Stimulated activated CD4-positive, alpha-beta T cell treated with anti-CD3 and anti-CD28 coated beads, Interleukin-2, amount 100 ng/mL, for 24 hours (primary cell): ENCODE measurements around the gene RSPO1.

Experiments
- DNase-seq, 2 donors: peaks; one replicate each; pipeline ENCODE4 v3.0.0-alpha.2; 2020

RSPO1 gene

DNA sequence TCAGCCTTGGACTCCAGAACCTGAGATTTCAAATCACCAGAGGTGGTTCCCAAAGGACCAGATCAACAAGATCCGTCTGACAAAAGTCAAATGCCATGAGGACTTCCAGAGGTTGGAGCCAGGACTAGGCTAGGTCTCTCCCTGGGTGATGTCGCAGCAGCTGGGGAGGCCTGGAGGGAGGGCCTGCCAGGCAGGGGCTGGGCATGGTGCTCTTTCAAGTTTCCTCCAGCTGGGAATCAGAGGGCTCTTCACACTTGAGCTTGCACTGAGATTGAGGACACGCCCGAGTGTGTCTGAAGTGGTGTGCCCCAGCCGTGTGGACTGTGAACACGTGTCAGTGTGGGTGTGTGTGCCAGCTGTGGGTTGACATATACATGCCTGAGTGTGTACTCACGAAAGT lies 21.3 kb upstream of the RSPO1 start:
- no peak for DNase-seq

DNA sequence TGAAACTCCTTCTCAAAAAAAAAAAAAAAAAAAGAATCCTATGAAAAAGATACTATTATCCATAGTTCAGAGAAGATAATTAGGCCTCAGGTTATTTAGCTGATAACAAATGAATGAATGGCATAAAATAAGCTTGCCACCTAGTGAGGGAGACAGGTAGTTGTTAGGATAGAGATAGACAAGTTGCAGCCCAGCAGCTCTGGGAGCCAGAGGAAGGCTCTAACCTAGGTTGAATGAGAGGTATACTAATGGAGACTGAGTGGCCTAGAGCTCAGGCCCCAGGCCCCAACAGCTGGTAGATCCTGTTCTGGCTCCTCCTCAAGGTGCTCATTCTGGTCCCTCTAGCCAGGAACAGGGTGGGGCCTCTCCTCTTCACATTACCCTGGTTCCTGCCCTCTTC lies 20.6 kb upstream of the RSPO1 start:
- DNase-seq, result no peak

DNA sequence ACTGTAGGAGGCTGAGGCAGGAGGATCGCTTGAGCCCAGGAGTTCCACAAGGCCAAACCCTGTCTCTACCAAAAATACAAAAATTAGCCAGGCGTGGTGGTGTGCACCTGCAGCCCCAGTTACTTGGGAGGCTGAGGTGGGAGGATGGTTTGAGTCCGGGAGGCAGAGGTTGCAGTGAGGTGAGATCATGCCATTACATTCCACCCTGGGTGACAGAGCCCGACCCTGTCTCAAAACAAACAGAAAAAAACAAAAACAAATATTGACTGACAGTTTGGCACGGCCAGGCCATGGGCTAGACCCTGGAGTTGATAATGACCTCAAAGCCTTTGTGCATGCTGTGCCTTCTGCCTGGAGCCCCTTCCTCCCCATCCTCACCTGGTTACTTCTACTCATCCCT lies 19.2 kb upstream of the RSPO1 start:
- DNase-seq, result no peak

DNA sequence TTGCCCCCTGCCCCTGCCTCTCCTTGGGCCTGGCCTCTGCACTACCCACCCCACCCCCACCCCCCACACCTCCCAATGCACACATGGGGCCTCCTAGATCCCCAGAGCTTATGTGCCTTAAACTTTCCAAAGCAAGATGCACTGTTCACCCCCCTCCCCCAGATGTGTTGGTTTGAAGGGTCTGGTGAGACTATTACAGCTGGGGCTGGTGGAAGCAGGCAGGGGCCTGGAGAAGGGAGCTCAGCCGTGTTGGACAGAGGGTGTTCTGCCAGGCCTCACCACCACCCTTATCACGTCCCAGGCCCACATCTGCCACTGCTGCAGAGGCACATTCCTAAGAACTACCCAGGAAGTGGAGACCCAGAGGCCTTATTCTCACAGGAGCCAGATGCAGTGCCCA lies 18.3 kb upstream of the RSPO1 start:
- DNase-seq, result no peak

DNA sequence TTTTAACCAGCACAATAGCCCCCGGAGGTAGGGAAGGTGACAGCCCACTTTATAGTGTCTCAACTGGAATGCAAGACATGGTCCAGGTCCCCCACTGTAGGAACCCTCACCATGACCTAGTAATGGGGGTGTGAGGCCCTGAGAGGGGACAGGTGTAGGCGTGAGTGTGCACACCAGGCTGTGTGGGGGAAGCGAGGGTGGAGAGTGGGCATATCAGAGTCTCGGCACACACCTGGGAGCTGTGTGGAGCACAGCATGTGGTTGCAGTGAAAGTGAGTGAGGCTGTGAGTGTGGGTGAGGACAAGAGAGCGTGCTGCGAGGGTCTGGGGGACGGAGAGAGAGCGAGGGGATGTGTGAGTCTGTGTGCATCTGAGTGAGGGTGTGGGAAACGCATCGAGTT lies 17.1 kb upstream of the RSPO1 start:
- DNase-seq, result no peak

DNA sequence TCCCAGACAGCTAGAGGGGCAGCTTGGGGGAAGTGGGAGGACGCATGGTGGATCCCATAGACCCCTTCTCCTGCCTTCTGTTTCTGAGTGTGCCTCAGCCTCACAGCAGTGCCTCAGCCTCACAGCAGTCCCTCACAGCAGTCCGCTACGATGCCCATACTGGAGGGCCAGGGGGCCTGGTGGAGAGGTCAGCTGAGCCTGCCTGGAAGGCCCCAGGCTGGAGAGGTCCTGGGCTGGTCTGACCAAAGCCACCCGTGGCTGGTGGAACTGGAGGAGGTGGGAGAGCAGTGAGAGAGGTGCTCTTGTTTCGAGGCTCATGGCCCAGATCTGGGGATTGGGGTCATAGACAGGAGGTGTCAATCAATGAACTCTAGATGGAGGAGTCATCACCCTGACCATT lies 16.0 kb upstream of the RSPO1 start:
- DNase-seq, result no peak

DNA sequence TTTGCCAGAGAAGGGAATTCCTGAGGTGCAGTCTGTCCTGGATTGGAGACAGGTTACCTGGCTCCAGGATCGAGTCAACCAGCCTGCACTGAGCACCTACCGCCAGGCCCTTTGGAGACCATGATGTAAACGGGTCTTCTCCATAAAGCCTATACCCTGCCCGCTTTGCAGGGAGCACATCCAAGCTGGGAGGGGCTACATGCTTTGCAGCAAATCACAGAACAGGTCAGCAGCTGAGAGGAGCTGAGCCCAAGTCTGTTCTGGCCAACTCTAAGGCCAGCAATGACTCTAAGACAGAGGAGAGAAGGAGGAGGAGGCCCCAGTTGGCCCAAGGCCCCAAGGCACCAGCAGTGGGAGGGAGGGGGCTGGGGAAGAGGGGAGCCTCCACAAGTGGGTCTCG lies 15.5 kb upstream of the RSPO1 start:
- DNase-seq, result no peak

DNA sequence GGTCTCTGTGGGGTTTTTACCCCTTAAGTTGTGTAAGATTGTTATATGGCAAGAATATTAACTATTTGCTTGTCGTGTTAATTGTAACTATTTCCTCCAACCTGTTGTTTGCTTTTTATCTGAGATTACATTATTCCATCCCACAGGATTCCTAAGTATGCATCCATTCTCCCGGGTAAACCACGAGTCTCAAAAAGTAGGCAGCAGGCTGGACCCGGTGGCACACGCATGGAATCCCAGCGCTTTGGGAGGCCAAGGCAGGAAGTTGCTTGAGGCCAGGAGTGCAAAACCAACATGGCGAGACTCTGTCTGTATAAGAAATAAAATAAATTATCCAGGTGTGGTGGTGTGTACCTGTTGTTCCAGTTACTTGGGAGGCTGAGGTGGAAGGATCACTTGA lies 12.6 kb upstream of the RSPO1 start:
- no peak for DNase-seq

DNA sequence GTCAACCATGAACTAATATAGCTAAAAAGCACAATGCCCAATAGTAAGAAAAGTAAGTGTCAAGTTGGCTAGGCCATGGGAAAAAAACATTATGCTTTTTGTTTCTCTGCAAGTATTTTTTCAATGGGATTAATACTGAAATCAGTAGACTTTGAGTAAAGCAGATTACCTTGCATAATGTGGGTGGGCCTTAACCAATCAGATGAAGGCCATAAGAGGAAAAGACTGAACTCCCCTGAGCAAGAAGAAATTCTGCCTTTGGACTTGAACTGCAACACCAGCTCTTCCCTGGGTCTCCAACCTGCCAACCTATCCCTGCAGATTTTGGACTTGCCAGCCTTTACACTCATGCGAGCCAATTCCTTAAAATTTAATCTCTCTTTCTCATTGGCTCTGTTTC lies 6.4 kb upstream of the RSPO1 start:
- no peak for DNase-seq

DNA sequence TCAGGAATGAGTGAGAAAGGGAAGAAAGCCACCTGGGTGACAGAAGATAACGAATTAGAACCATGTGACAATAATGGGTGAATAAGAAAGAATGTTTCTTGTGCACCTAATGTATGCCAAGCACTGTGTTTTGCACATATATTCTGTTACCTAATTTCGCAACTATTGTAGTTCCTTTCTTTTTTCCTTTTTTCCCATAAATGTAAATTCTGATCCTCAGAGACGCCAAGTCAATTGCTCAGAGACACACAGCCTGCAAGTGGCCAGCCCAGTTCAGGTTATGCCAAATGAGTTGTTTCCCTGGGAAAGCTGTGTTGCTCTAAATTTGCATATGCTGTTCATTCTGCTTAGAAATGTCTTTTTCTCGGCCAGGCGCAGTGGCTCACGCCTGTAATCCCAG lies 1.7 kb upstream of the RSPO1 start:
- DNase-seq, result no peak

DNA sequence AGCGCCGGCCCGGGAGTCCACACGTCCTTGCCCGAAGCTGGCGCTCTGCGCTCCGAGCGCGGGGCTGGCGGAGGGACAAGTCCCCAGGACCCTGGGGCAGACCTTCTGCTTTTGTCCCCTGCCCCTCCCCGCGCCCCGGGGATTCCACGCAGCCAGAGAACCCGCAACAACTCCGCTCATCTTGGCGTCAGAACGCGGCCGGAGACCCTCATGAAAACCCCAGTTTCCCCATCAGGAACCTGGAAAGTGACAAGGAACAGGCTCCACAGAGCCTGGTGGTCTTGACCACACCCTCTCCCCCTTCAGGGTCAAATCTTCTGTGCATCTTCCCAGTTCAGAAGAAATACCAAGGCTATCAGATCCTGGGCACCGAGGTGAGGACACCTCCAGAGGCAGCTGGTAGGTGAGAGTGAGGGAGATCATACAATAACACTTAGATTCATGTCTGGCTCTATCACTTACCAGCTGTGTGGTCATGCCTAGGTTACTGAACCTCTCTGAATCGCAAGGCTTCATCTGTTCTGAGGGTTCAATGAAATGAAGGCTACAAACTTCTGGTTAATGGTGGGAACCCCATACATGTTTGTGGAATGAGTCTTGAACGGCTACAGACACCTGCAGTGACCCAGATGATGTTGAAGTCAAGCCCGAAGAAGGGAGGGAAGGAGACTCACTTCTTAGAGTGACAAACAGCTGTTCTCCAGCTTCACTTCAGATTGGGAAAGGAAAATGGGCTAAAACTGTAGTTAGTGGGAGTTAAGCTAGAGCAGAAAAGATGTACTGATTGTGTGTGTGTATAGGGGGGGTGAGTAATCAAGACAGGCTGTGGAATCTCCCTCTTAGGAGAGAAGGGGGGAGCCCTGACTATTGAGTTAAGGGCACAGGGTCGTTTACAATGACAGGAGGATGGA lies 555 bp upstream of the RSPO1 start:
- no peak for DNase-seq

DNA sequence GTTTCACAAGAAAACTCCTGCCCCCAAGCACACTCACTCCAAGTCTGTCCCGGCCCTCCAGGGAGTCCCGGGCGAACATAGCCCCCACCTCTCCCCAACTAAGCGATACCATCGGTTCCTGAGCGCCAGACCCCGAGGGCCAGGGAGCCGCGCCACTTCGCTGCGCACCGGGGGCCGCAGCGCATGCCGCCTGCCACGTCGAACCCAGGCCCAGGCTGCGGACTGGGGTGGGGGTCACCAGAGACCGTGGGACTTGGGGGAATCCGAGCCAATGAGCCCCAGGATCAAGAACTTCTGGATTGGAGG lies 801 bp downstream of the RSPO1 start:
- DNase-seq, result no peak

DNA sequence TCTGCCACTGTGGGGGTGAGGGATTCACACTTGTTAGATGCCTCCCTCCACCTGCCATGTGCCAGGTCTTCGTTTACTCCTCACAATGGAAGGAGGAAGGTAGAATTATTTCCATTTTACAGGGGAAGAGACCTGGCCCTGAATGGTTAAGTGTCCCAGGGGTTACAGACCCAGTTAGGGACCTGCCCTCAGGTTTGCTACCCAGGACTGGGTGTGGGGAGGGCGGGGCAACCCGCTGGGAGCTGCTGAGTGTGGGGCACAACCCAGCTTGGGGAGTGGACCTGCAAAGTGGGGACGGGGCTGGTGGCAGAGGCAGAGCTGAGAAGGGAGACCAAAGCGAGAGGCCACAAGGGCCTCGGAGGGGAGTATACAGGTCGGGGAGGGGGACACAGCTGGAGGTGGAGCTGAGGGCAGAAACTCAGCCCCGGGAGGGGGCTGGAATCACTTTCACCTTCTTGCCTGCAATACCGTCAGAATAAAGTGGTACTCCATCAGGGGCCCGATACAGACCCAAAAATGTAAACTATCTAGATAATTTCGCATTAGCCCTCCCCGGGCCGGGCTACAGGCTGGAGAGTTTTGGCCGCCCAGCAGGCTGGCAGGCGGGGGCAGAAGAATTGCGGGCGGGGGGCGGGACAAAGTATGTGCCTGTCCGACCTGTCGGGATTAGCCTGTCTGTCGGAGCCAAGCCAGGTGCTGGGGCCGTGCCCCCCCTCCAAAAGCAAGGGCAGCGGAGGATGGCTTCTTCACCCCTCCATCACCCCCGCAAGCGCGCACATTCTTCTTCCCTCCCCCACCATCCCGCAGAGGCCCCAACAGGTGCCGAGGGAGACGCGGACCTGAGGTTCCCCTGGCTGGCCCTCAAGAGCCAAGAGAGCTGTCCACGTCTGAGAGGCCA lies 1.4 kb downstream of the RSPO1 start:
- no peak for DNase-seq

DNA sequence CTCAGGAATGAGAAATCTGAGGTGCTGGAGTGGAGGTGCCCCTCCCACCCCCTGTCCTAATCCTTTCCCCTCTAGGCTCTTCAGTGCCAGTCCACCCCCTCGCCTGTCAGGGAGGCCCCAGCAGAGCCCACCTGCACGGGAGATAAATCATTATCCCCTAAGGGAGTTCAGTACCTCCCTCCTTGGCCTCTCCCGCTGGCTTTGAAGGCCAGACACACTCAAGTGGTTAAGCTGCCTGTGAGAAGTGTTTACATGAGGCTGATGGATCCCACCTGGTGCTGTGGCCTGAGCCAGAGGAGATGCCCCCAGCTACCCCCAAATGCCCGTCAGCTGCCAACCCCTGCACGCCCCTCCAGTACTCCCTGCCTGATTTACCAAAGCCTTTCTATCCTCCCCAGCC lies 3.7 kb downstream of the RSPO1 start:
- no peak for DNase-seq

DNA sequence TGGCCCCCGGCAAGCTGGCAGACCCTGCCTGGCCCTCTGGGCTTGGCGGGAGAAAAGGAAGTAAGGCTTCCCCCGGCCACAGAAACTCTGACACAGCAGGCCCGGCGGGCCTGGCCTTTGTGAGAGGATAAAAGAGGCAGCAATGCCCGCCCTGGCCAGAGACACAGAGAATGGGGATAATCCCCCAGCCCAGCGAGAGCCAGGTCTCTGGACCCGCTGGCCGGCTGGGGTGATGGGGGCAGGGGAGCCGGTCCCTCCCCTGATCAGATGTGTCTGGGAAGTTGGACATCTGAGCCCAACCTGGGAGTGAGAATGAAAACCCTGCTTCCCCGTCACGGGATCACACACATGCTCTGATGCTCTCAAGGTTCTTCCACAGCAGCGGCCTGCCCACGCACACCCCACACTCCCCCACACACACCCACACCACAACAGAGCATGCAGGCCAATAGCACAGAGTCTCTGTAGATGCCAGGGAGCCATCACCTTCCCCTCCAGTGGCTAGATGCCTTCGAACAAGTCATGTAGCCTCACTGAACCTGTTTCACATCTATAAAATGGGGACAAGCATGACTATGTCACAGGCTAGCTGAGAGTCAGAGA lies 4.2 kb downstream of the RSPO1 start:
- no peak for DNase-seq

DNA sequence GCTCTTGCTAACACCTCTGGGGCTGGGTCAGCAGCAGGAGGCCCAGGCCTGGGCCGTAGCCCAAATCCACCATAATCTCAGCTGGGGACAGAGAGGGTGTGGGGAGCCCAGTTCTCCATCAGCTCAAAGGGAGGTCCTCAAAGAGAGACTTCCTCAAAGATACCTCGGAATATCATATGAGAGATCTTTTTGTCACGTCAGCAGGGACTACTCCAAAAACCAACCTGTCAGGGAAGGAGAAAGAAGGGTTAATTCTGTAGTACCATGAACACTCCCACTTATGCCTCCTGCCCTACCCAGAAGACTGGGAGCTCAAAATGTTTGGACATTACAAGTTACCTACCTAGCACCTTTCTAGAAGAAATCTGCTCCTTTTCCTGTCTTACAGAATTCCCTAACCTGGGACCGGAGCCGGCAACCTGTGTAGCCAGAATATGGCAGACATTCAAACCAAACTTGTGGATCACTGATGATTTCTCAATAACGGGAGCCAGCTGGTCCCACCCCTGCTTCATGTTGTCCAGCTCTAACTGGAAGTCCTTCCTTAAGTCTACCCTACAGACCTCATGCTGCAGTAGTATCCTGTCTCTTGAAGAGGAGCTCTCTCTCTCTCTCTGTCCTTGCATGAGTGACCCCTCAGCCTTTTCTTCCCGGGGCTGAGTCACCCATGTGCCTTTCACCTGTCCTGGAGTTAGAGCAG lies 4.8 kb downstream of the RSPO1 start:
- DNase-seq, result no peak

DNA sequence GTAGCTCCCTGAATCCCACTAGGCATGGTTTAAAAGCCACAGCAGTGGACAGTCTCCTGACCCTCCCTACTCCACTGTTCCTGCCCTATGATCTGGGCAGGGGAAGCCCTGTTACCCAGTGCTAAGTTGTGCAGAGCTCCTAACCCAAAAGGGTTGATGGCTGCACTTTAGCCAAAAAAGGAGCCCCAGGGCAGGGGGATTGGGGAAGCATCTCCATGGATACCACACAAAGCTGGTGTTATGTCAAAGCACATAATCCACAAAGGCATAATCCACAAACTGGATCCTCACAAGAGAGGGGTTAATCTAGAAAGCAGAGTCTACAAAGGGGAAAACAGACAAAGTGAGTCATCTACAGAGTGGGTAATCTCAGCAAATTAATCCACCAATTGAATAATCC lies 5.7 kb downstream of the RSPO1 start:
- no peak for DNase-seq

DNA sequence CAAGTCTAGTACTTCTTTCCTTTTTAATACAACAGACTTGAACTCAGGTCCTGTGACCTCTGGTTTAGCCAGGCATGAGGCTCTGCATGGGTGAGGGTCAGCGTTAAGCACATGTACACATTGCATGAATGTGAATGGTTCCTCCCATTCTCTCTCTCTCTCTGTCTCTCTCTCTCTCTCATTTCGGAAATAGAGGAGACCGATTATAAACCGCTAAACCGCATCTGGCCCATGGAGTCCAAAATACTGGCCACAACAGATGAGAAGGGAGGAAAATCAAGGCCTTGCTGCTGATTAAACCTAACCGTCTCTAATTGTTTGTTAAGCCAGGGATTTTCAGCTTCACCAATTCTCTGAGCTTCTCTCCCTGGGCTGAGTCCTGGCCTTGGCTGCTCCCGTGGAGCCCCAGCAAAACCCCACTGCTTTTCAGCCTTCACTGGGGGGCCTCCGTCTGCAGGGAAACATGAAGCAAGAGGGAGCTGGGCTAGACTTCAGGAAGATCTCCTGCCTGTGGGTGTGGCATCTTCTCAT lies 6.6 kb downstream of the RSPO1 start:
- DNase-seq, result no peak

DNA sequence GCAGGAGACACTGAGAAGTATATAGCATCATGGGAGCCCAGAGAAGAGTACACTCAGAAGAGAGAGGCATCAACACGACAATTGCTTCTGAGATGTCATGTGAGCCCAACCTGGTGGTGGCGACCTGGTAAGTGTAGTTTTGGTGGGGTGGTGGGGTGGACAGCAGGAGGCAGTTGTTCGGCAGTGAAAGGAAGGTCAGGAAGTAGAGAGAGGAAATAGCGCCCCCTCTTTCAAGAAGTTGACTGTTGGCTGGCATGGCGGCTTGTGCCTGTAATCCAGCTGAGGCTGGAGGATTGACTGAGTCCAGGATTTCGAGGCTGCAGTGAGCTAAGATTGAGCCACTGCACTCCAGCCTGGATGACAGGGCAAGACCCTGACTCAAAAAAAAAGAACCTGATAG lies 12.6 kb downstream of the RSPO1 start:
- no peak for DNase-seq

DNA sequence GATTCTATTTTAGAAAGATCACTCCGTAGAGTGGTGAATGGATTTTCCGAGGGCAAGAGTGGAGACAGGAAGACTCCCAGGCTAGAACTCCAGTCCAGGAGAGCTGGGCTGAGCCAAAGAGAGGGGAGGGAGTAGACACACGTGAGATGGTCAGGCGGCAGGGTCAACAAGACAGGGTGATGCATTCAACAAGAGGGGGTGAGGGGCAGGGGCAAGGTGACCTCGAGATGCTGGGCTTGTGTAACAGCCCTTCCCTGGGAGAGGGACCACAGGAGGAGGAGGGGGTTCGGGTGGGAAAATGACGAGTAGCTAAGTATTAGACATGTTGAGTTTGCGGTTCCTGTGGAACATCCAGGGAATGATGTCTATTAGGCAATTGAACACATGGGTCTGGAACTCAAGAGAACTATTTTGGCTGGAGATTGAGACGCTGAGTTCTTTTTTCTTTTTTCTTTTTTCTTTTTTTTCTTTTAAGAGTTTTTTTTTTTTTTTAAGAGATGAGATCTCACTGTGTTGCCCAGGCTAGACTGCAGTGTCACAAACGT lies 13.3 kb downstream of the RSPO1 start:
- DNase-seq, result no peak

DNA sequence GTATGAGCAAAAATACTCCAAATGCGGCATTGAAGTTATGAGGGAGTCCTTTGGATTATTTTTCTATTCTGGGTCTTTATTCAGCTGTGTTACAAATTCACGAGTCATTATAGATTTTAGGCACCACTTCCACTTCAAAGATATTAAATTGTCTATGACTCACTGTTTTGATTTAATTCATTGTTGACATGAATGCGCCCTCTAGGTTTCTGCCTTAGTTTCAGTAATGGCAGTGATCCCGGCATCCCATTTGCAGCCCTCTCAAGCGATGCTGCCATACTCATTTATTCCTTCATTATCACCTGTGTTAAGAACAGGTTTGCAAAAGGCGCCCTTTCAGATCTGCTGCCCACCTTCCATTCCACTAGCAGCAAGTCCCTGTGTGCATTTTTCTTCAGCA lies 14.0 kb downstream of the RSPO1 start:
- no peak for DNase-seq

DNA sequence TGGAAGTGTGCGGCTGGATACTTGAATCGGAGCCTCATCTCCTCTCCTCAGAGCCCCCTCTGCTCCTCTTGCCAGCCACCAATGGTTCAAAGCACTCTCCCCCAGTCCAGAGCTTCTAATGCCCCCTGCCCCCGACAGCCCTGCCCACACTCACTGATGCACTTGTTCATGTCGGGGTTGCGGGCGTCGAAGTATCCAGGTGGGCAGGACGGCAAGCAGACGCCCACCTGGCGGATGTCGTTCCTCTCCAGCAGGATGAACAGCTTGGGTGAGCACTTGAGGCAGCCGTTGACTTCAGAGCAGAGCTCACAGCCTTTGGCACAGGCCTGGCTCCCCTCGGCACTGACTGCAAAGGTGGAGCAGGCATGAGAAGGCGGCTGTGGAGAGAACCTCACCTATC lies 18.4 kb downstream of the RSPO1 start:
- DNase-seq, result no peak

DNA sequence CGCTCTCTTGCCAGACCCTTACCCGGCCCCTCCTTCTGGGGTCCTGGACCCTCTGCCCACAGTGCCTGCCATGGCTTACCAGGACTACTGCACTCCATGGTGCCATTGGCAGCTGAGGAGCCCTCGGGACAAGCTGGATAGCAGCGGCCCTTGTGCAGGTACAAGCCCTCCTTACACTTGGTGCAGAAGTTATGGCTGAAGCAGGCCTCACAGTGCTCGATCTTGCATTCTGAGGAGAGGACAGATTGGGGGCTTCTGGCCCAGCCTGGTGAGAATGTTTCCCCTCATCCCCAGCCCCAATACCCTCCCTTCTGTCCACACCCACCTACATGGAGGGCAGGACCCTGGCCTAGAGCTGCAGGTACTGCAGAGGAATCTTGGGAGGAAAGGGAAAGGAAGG lies 20.6 kb downstream of the RSPO1 start:
- no peak for DNase-seq
